HL-60 (cell line): ENCODE measurements around the gene SCO1.

Experiments
- DNase-seq, 2 experiments: peaks; one replicate each; pipeline ENCODE4 v3.0.0-alpha.2; 2010 to 2020; ENCODE audit warnings: low read depth in 1 of 2, low spot score in 1 of 2
- H3K27ac ChIP-seq: fragments of 250-450 bp; sonication (Bioruptor Pico); replicated peaks from 2 replicates; pipeline ENCODE4 v1.5.1; 2020; ENCODE audit warnings: mild to moderate bottlenecking, moderate library complexity
- H3K27me3 ChIP-seq: fragments of 250-450 bp; sonication (Bioruptor Pico); 2 replicates; pipeline ENCODE4 v1.5.1; 2021; ENCODE audit warnings: mild to moderate bottlenecking, moderate library complexity; ENCODE audit not compliant: insufficient read depth, poor library complexity, severe bottlenecking
- H3K4me3 ChIP-seq: replicated peaks from 2 replicates; pipeline ENCODE4 v1.5.1; 2011; ENCODE audit warnings: mild to moderate bottlenecking, control low read depth, low read length; ENCODE audit not compliant: insufficient read depth
- GABPA ChIP-seq: IDR thresholded peaks from 2 replicates; pipeline ENCODE4 v1.6.1; 2012; ENCODE audit warnings: low read depth
- POLR2AphosphoS5 ChIP-seq: IDR thresholded peaks from 2 replicates; pipeline ENCODE4 v1.6.1; 2012; ENCODE audit warnings: low read depth
- SPI1 ChIP-seq: IDR thresholded peaks from 2 replicates; pipeline ENCODE4 v1.6.1; 2012; ENCODE audit warnings: low read depth, mild to moderate bottlenecking, borderline replicate concordance
- long read RNA-seq: library from polyadenylated mRNA; unstranded; transcript quantifications from one replicate; pipeline ENCODE4 v2.0.0, GENCODE V29; 2020
- TF ChIP-seq, protein P1 (sequence below): IDR thresholded peaks from one replicate; pipeline ENCODE4 v1.5.1; 2011; ENCODE audit warnings: low read length, control low read depth, inconsistent platforms; ENCODE audit not compliant: insufficient read depth
- TF ChIP-seq, protein P2 (sequence below): IDR thresholded peaks from 2 replicates; pipeline ENCODE4 v1.6.1; 2012; ENCODE audit warnings: low read depth; ENCODE audit not compliant: insufficient replicate concordance

Gene SCO1
- long read RNA-seq, full-length matches to known transcripts = 163 of 202 reads
- long read RNA-seq, partial matches to known transcripts = 1 of 202 reads
- long read RNA-seq, other reads (novel, unspliced or antisense) = 38 of 202 reads

DNA sequence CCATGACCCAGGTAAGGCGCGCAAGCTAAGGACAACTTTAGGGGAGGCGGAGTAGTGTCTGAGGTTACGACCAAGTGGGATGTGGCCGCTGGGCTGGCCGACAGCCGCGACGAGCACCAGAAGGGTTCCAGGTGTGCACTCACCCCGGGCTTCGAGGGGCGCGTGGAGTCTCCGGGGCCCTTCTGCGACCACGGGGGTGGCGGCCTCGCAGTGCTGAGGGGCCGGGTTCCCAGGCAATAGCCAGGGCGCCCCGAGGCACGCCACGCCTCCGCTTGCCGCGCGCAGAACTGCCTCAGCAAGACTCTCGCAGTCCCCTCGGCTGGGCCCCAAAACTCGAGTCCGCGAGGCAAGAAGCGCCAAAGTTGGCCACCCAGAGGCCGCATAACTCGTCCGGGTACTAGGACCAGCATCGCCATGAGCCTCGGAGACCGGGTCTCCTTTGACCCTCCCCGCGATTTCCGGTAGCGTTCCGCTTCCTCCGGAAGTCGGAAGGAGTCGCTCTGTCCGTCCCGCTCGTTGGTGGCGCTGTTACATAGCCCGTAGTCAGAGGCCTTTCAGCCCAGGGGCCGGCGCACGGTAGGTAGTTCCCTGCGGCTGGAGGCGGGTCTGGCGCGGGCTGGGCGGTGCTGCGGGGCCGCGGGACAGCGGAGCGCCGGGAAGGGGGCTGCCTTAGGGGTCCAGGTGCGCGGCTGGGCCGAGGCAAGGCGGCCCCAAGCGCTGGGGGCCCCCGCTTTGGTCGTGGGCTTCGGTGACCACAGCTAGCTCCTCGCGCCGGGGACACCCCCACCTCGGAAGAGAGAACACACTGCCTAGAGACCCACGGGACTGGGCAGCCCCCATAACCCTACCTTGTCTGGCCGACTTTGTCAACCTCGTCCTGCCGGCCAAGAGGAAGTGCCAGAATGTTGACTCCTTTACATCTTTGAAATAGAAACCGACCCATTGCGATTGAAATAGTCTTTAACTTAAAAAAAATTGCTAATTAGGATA is at the start of gene SCO1, which contains the start of gene ADPRM:
Gene SCO1, minus strand, starts transcription at position 442 of the 990 bp plus-strand sequence. Its CDS starts 26 bp downstream, at position 416.
Gene ADPRM, plus strand, starts transcription at position 503 of the 990 bp plus-strand sequence. CDS start 7,333 bp downstream, outside the sequence.
- Histone ChIP-seq H3K27me3 (no peaks in the 10 kb centered on the region), H3K27ac (peak within 1 kb of the TSS; percentile 86), H3K4me3 (peak within 1 kb of the TSS; percentile 87)
- peak; percentile 61 to 87 for DNase-seq
- TF ChIP-seq, protein P1, sequence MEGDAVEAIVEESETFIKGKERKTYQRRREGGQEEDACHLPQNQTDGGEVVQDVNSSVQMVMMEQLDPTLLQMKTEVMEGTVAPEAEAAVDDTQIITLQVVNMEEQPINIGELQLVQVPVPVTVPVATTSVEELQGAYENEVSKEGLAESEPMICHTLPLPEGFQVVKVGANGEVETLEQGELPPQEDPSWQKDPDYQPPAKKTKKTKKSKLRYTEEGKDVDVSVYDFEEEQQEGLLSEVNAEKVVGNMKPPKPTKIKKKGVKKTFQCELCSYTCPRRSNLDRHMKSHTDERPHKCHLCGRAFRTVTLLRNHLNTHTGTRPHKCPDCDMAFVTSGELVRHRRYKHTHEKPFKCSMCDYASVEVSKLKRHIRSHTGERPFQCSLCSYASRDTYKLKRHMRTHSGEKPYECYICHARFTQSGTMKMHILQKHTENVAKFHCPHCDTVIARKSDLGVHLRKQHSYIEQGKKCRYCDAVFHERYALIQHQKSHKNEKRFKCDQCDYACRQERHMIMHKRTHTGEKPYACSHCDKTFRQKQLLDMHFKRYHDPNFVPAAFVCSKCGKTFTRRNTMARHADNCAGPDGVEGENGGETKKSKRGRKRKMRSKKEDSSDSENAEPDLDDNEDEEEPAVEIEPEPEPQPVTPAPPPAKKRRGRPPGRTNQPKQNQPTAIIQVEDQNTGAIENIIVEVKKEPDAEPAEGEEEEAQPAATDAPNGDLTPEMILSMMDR = no peak
- TF ChIP-seq, protein P2, sequence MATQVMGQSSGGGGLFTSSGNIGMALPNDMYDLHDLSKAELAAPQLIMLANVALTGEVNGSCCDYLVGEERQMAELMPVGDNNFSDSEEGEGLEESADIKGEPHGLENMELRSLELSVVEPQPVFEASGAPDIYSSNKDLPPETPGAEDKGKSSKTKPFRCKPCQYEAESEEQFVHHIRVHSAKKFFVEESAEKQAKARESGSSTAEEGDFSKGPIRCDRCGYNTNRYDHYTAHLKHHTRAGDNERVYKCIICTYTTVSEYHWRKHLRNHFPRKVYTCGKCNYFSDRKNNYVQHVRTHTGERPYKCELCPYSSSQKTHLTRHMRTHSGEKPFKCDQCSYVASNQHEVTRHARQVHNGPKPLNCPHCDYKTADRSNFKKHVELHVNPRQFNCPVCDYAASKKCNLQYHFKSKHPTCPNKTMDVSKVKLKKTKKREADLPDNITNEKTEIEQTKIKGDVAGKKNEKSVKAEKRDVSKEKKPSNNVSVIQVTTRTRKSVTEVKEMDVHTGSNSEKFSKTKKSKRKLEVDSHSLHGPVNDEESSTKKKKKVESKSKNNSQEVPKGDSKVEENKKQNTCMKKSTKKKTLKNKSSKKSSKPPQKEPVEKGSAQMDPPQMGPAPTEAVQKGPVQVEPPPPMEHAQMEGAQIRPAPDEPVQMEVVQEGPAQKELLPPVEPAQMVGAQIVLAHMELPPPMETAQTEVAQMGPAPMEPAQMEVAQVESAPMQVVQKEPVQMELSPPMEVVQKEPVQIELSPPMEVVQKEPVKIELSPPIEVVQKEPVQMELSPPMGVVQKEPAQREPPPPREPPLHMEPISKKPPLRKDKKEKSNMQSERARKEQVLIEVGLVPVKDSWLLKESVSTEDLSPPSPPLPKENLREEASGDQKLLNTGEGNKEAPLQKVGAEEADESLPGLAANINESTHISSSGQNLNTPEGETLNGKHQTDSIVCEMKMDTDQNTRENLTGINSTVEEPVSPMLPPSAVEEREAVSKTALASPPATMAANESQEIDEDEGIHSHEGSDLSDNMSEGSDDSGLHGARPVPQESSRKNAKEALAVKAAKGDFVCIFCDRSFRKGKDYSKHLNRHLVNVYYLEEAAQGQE = no peak
- TF ChIP-seq SPI1 (no peak; the same call in 1 of the 2 replicates), GABPA (peak; percentile 93), POLR2AphosphoS5 (peak; percentile 57; the same call in 1 of the 2 replicates)

- Histone ChIP-seq H3K27ac (no peak overlapping the region), H3K4me3 (no peak overlapping the region), H3K27me3 (no peaks in the 10 kb centered on the region)
- DNase-seq = no peak
- no peak for TF ChIP-seq SPI1
- TF ChIP-seq, protein P1 = no peak
- TF ChIP-seq GABPA = no peak
- TF ChIP-seq, protein P2 = no peak
- no peak for TF ChIP-seq POLR2AphosphoS5
These were observed 47.9 kb upstream of the SCO1 start for GRCh38 chr17:10745231-10745630.

DNA sequence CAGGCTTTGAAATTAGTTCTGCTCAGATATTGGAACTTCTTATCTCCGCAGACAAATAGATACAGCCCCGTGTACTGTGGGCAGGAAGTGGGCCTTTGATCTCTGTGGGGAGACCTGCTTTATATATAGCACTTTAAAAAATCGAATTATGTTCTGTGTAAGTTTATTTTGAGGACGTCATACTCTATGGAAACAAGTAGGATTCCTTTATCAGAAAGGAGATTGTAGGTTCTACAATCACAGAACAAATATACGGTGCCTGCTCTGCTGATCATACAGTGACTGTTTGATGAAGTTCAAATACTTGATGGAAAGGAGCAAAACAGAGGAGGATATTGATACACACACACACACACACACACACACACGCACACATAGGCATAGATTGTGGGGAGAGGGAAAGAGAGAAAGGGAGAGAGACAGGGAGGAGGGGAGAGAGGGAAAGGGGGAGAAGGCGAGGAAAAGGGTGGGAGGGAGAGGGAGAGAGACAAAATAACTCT is 47.2 kb upstream of the SCO1 start:
- Histone ChIP-seq H3K27ac (no peak overlapping the region), H3K27me3 (no peaks in the 10 kb centered on the region), H3K4me3 (no peak overlapping the region)
- TF ChIP-seq, protein P2 = no peak
- no peak for TF ChIP-seq POLR2AphosphoS5
- TF ChIP-seq, protein P1 = no peak
- no peak for TF ChIP-seq GABPA
- no peak for TF ChIP-seq SPI1
- no peak for DNase-seq
